ENCODE data around the gene HJURP. TPM values are rescaled to one million over a fixed set of nuclear protein-coding genes. Genes with fewer than 3 reads are reported as not detected.
A peak's percentile ranks its signal among the peaks of the same experiment; 100 is the strongest.

Gene HJURP
- total RNA-seq, 1 donor from 2014 or later, result 42.1 TPM

DNA sequence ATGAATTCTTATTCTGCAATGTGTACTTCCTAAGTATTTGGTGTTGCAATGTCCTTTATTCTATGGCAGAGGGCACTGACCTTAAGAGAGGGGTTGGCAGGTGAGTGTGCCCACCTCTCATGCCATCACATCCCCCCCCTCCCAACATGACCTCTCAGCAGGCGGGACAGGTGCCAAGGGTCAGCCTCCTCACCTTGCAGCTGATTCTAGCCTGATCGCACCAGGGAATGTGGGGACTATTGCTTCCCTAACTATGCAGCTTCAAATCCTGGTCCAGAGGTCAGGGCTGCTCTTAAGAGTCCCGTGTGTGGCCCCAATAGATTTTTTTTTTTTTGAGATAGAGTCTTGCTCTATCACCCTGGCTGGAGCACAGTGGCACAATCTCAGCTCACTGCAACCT lies 9.5 kb downstream of the HJURP start:
- Mint-ChIP-seq H3K9me3 (no peaks in the 10 kb centered on the region), H3K4me1 (ENCODE audit: unreplicated experiment) (no peaks in the 10 kb centered on the region), H3K27ac (no peak overlapping the region), H3K27me3 (no peaks in the 10 kb centered on the region), H3K4me3 (no peak overlapping the region), H3K36me3 (peaks cover 33% of the 10 kb centered on the region)
- peak; percentile 40 for DNase-seq (ENCODE audit: extremely low spot score, unreplicated experiment)
- no peak for TF ChIP-seq CTCF (conservative IDR thresholded peaks at IDR 0.05)

DNA sequence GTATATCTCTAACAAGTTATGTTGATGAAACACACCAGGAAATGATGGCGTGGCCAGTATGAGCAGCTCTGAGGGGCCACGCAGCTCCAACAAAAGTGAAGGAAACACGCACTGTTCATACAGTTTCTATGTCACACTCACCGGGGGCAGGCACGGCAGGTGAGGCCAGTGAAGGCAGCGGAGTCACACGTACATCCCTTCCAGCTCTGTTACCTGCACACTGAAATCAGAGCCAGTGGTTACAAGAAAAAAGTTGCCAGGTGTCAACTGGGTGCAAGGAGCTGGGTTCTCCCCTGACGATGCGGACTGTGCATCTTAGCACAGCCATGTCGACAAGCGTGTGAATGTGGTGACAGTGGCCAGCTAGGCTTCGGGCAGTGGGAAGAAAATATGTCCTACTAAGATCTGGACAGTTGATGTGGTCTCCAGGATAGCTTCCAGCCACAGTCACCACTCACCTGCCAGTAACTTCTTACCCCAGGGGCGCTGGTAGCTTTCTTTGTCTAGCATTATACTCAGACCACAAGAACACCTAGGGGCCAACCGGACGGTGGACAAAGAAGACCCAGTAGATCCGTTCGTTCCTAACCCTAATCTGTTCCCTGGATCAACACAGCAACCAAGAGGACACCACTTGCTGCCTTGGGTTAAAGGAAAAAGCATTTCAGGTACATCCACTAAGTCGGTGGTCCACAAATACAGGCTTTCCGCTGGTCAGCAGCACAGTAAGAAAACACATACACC lies 10.1 kb downstream of the HJURP start:
- no peaks in the 10 kb centered on the region for H3K4me1 Mint-ChIP-seq (ENCODE audit: unreplicated experiment)
- H3K9me3 Mint-ChIP-seq, result no peaks in the 10 kb centered on the region
- H3K27ac Mint-ChIP-seq, result no peak overlapping the region
- DNase-seq (ENCODE audit: extremely low spot score, unreplicated experiment), result no peak
- TF ChIP-seq CTCF (conservative IDR thresholded peaks at IDR 0.05), result no peak
- H3K27me3 Mint-ChIP-seq, result no peaks in the 10 kb centered on the region
- peaks cover 31% of the 10 kb centered on the region for H3K36me3 Mint-ChIP-seq
- H3K4me3 Mint-ChIP-seq, result no peak overlapping the region

DNA sequence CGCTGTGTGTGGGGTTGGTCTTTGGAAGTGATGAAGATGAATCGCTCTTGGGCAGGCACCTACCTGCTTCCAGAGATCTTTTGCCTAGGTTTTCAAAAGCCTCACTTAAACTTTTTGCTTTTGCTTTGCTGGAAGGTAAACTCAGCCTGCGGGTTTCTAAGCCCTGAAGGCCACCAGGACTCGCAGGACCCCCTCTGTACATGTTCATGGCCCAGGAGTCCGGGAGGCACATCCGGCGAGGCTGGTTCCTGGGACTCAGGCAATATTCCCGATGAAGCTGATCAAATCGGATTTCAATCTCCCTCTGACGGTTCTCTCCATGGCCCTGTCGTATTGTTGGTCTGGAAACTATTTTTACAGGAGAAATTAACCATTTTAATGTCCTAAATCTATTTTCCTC lies 13.2 kb downstream of the HJURP start:
- no peak for DNase-seq (ENCODE audit: extremely low spot score, unreplicated experiment)
- TF ChIP-seq CTCF (conservative IDR thresholded peaks at IDR 0.05), result no peak
- Mint-ChIP-seq H3K36me3 (peaks cover 46% of the 10 kb centered on the region), H3K4me3 (no peak overlapping the region), H3K27me3 (no peaks in the 10 kb centered on the region), H3K9me3 (no peaks in the 10 kb centered on the region), H3K27ac (no peak overlapping the region), H3K4me1 (ENCODE audit: unreplicated experiment) (peaks cover 8% of the 10 kb centered on the region)

DNA sequence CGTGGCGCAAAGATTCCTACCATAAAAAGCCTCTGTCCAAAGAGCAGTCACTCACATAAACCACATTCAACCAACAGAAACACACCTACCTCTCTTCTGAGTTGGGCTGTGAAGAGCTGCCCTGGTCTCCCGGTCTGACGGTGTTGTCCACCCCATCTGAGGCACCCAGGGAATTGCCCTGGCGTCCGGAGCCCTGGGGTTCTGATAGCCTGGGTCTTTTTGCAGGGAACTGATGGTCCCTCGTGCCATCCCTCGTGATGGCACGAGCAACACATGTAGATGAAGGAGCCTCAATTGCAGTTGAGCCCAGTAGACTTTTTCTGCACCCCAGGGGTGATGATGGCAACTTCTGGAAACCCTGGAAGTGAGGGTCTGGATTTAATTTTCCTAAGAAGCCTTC lies 13.8 kb downstream of the HJURP start:
- Mint-ChIP-seq H3K36me3 (peaks cover 43% of the 10 kb centered on the region), H3K4me1 (ENCODE audit: unreplicated experiment) (peaks cover 8% of the 10 kb centered on the region), H3K4me3 (no peak overlapping the region), H3K9me3 (no peaks in the 10 kb centered on the region), H3K27me3 (no peaks in the 10 kb centered on the region), H3K27ac (no peak overlapping the region)
- no peak for DNase-seq (ENCODE audit: extremely low spot score, unreplicated experiment)
- TF ChIP-seq CTCF (conservative IDR thresholded peaks at IDR 0.05), result no peak

DNA sequence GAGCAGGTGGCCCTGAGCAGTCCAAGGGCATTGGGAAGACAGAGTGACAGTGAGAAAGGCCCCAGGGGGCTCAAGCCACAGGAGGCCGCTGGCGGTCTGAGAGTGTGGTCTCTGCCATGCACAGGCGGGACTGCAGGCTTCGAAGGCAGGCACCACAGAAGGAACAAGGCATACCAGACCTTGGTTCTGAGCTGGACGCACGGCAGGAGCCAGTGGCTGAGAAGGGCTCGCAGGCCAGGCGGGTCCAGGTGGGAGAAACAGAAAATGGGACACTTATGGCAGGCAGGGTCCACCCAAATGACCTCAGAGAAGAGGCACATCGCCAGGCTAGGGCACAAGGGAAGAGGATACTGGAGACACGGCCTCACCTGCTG lies 14.9 kb downstream of the HJURP start:
- Mint-ChIP-seq H3K9me3 (no peaks in the 10 kb centered on the region), H3K36me3 (peaks cover 43% of the 10 kb centered on the region), H3K27me3 (no peaks in the 10 kb centered on the region), H3K27ac (no peak overlapping the region), H3K4me3 (no peak overlapping the region), H3K4me1 (ENCODE audit: unreplicated experiment) (peaks cover 8% of the 10 kb centered on the region)
- peak; percentile 60 for DNase-seq (ENCODE audit: extremely low spot score, unreplicated experiment)
- no peak for TF ChIP-seq CTCF (conservative IDR thresholded peaks at IDR 0.05)

All from type B pancreatic cell (in vitro differentiated cells).